Neural progenitor cell (in vitro differentiated cells): ENCODE results near the gene PPP1CA.

Source experiments
- EZH2phosphoT487 ChIP-seq: fragments of 200-600 bp; sonication (generic); IDR thresholded peaks from 2 replicates; pipeline ENCODE4 v1.6.1; 2017; ENCODE audit warnings: antibody characterized with exemption
- TF ChIP-seq, protein P1 (sequence below): fragments of 200-600 bp; sonication (generic); IDR thresholded peaks from 2 replicates; pipeline ENCODE4 v1.5.1; 2017; ENCODE audit warnings: antibody characterized with exemption, mild to moderate bottlenecking

DNA sequence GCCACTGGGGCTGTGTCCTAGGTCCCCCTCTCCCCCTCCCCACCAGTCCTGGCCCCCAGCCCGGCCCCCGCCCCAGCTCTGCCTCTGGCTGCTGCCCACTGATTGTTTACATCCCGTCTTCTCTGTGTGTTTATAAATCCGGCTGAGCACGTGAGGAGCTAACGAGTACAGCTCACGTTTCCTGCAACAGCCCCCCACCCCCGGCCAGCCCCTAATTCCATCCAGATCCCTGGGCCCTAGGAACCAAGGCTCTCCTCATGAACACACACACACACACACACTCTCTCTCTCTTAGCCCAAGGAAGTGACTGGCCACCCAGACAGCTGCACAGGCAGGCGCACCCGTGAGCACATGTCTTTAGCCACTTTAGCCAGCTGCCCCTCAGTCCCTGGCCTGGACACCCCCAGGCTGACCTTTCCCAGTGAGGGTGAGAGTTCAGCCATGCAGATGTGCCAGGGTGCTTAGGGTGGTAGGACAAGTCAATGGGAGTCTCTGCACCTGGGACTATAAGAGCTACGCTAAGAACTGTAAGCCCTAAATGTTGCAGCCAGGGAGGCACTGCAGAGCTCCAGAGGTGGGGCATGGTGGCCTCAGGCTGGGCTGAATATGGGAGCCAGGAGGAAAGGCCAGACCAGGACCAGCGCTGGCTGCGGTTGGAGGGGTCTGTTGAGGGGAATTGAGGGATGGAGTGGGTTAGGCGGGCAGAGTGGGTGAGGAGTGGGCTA, 31.1 kb downstream of the PPP1CA start:
- TF ChIP-seq, protein P1, sequence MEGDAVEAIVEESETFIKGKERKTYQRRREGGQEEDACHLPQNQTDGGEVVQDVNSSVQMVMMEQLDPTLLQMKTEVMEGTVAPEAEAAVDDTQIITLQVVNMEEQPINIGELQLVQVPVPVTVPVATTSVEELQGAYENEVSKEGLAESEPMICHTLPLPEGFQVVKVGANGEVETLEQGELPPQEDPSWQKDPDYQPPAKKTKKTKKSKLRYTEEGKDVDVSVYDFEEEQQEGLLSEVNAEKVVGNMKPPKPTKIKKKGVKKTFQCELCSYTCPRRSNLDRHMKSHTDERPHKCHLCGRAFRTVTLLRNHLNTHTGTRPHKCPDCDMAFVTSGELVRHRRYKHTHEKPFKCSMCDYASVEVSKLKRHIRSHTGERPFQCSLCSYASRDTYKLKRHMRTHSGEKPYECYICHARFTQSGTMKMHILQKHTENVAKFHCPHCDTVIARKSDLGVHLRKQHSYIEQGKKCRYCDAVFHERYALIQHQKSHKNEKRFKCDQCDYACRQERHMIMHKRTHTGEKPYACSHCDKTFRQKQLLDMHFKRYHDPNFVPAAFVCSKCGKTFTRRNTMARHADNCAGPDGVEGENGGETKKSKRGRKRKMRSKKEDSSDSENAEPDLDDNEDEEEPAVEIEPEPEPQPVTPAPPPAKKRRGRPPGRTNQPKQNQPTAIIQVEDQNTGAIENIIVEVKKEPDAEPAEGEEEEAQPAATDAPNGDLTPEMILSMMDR = no peak
- no peak for TF ChIP-seq EZH2phosphoT487
